ENCODE measurements around the gene TEX22.

Gene TEX22

DNA sequence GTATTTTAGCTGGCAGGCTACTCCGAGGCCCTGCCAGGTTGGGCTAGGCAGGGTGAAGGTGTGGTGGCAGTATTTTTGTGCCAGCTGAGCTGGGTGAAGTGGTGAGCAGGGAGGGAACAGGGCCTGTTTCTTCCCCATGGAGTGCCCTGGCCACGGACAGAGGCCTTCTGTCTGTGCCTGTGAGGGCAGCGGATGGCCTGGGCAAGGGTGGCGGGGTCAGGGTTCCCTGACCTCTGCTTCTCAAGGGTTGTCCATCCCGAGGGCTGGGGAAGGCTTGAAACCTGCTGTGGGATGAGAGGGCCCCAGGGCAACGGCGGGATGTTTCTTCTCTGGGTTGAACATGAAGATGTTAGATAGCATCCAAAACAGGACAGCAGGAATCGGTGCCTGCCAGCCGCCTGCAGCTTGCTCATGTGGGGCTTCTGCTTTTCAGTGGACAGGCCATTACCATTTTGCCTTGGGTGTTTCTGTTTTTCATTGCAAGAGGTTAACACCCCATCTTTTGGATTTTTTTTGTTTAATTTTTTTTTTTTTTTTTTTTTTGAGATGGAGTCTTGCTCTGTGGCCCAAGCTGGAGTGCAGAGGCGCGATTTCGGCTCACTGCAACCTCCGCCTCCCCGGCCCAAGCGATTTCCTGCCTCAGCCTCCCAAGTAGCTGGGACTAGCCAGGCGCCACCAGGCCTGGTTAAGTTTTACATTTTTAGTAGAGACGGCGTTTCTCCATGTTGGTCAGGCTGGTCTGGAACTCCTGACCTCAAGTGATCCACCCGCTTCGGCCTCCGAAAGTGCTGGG is 24.6 kb downstream of the TEX22 start:
- DNase-seq: no peak

DNA sequence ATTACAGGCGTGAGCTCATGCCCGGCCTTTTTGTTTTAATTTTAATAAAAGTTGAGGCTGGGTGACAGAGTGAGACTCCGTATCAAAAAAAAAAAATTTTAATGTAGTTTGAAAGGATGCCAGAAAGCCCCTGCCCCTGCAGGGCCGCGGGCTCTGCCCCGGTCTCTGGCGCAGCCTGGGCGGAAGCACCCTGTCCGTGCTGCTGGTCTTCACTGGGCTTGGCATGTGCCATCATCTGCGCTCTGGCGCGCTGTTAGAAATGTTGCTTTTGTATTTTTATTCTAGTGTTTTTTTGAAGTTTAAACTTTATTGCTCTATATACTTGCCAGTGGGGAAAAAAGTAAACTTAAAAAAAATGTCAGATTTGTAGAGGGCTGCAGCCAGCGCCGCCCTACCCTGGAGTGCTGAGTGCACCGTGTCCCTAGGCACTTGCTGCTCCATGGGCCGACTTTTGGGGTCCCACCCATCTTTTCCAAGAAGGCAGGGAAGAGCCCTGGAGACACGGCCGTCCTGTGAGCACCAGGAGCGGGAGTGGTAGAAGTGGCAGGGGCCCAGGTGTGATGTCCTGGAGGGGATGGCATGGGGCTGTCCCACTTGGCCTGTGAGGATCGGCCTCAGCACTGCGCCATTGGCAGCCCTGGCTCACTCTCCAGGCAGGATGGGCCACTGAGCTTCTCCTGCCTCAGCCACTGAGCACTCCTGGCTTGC is 25.3 kb downstream of the TEX22 start:
- DNase-seq: no peak

DNA sequence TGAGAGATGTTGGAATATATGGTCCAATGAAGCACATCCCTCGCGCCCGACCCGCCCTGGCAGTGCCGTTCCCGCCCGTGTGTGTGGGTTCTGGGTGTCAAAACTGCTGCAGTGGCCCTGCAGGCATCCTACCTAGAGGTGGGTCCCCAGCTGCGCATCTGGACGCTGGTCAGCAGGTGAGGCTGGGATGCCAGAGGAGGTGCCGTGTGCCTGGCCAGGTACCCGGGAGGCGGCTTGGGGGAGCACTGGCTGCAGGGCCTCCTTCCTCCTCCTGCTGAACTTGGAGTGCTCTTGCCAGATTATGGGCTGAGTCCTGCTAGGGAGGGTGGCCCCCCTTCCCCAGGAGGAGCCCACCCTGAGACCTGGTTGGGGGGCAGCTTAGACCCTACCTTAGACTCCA is 26.5 kb downstream of the TEX22 start:
- DNase-seq: no peak

DNA sequence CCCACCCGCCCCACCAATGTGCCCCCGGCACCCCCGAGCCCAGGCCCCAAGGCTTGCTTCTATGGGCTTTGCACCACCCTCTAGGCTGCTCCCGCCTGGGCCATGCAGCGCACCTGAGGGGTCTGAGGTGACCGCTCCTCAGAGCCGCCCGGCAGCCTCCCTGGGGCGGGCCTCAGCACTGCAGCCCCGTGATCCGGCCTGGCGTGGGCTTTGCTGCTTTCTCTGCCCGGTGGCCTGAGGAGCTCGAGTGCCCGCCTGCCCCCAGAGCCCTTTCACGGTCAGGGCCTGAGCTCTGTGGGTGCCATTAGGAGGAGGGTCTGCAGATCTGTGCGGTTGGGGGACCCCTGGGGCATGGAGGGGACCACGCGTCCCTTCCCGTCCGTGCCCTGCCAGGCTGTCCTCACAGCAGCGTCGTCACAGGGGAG is 27.5 kb downstream of the TEX22 start:
- no peak for DNase-seq

DNA sequence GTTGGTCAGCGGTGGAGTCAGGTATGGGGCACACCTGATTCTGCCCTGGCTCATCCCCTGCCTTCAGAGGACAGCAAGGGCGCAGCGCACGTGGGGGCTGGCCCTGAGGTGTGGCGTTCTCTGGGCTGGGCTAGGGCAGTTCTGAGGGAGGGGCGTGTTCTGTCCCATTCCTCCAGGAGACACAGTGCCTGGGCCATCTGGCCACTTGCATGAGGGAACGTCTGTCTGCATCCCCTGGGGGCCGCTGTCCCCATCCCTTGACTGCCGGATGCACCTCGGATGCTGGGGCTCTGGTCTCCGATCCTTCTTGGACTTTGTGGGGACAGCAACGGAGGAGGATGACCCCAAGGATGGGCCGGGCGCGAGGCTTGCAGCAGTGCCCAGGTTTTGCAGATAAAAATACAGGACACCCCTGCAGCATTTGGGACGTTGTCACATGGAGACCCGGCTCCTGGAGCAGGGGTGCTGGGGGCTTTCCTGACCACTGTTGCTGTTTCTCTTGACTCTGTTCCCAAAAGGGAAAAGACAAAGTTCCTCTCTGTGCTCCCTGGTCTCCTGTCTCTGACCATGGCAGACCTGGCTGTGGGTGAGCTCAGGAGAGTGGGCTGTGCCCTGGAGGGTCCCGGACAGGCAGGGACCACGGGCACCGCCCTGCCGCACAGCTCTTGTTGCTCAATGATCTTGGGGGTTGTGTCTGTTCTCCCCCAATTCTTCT is 28.2 kb downstream of the TEX22 start:
- DNase-seq: no peak

DNA sequence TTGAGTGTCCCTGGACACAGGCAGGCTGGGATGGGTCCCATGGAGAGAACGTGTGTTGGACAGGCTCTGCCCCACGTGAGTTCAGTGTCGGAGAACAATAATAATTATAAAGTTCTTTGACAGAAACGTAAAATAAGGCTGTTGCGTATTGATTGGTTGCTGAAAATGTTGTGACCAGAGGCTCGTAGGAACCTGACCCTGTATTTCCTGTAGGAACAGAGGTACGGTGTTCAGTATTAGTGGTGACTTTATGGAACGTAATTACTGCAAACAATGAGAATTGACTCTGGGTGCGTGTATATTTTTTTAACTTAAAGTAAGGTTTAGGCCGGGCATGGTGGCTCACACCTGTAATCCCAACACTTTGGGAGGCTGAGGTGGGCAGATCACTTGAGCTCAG is 29.1 kb downstream of the TEX22 start:
- no peak for DNase-seq

DNA sequence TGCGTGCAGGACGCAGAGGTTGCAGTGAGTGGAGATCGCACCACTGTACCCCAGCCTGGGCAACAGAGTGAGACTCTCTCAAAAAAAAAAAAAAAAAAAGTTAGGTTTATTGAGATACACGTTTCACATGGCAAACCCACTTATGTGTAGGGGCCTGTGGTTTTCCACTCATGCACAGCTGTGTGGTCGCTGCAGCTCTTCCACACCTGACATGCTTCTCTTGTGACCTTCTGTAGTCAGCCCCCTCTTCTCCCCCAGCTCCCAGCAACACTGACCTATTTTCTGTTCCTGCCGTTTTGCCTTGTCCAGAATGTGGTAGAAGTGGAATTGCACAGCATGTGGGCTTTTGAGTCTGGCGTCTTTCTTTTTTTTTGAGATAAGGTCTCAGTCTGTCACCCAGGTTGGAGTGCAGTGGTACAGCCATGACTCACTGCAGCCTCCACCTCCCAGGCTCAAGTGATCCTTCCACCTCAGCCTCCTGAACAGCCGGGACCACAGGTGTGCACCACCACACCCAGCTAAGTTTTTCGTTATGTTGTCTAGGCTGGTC is 29.7 kb downstream of the TEX22 start:
- DNase-seq: no peak

DNA sequence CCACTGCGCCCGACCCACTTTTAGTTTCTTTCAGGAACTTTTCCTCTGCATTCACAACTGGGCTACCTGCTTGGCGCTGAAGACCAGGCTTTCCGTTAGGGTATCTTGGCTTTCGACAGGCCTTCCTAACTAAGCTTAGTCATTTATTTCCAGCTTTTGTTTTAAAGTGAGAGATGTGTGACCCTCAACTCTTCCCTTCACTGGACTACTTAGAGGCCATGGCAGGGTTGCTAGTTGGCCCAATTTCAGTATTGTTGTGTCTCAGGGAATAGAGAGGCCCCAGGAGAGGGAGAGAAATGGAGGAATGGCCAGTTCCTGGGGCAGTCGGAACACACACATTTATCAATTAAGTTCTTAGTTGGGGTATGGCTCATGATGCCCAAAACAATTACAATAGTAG is 31.7 kb downstream of the TEX22 start:
- DNase-seq: no peak

DNA sequence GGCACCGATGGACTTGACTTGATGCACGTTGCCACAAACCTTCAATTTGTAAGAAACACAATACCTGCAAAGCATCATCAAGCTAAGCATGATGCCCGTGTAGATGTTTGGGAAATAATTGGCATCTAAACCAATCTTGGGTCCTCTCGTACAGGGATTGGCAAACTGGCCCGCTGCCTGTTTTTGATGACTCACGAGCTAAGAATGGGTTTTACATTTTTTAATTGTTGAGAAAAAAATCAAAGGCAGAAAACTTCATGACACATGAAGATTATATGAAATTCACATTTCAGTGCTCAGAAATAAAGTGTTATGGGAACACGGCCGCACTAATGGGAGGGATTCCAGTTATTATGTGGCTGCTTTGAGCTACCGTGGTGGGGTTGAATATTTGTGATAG is 32.2 kb downstream of the TEX22 start:
- DNase-seq: no peak

DNA sequence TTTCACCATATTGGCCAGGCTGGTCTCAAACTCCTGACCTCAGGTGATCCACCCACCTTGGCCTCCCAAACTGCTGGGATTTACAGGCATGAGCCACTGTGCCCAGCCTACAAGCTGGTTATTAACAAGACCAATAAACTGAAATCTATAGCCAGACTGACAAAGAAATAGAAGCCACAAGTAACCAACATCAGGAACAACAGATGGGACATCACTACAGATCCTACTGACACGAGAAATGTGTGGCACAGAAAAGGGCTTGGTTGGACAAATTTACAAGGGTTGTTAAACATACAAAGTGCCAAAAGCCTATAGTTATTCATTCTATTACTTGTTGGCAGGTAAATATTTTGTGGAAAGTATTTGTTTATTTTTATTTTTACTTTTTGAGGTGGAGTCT is 32.9 kb downstream of the TEX22 start:
- DNase-seq: no peak

DNA sequence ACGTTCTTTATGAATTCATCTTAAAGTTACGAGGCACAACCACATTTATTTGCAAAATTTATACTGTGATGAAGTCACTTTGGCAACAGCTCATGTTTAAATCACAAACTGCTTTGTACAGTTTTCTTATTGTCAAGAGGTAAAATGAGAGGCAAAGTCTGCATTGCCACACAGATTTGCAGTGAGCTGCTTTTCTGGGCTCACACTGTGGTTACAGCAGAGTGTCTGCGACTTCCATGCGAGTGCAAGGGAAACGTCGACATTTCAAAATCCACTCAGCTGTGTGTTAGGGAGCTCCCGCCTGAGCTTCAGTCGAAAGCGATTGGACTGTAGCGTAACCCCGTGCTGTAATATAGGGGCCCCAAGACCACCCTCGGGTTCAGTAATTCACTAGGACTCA is 34.3 kb downstream of the TEX22 start:
- DNase-seq: no peak

DNA sequence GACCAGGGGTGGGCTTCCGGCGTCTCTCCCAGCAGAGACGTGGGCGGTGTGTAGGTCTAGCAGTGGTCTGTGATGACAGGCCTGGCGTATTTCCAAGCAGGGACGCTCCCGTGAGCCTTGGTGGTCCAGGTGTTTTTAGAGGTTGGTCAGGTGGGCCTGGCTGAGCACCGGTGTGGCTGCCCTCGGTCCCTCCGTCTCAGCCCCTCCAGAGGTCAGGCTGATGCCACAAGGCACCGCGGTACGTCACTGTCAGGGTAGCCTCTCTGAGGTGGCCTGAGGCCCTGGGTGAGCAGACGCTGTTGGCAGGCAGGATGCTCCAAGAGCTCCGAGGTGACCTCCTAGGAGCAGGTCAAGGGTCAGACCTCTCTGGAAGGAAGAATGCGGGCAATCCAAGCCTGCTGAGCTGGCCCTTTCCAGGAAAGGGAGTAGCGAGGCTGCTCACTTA is 34.8 kb downstream of the TEX22 start:
- DNase-seq: no peak

DNA sequence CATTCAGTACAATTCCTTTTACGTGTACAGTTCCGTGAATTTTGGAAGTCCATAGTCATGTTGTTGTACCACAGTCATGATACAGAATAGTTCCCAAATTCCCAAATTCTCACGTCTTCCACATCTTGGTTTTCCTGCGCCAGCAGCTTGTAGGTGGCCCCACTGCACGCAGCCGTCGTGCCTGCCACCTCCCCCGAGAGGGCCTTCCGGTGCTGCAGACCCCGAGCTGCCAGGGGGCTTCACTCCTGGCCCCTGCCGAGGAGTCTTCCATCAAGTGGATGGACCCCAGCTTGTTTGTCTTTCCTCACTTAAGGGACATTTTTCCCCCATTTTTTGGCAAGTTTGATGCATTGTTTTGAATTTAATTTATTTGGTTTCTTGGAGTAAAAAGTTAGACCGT is 38.1 kb downstream of the TEX22 start:
- DNase-seq: no peak

DNA sequence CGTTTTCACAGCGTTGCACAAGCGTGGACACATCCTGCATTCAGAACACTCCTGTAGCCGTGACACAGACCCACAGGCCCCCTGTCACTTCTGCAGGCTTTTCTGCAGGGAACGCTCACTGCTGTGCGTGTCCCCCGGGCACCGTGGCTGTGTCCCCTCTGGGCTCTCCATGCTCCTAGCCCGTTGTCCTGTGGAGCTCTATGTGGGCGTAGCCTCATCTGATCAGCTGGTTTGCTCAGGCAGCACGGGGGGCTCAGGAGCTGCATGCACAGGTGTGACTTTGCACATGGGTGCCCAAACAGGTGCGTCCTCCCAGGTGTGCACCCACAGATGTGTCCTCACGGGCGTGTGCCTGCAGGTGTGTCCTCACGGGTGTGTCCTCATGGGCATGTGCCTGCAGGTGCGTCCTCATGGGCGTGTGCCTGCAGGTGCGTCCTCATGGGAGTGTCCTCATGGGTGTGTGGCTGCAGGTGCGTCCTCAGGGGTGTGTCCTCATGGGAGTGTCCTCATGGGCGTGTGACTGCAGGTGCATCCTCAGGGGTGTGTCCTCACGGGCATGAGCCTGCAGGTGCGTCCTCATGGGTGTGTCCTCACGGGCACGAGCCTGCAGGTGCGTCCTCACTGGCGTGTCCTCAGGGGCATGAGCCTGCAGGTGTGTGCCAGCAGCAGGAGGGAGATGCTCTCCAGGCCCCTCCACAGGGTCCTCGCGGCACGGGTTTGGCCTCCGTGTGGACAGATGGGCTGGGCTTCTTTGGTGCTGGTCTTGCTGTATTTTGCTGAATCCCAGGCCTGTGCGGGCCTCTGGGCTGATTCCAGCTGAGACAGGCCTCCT is 38.8 kb downstream of the TEX22 start:
- DNase-seq: no peak

DNA sequence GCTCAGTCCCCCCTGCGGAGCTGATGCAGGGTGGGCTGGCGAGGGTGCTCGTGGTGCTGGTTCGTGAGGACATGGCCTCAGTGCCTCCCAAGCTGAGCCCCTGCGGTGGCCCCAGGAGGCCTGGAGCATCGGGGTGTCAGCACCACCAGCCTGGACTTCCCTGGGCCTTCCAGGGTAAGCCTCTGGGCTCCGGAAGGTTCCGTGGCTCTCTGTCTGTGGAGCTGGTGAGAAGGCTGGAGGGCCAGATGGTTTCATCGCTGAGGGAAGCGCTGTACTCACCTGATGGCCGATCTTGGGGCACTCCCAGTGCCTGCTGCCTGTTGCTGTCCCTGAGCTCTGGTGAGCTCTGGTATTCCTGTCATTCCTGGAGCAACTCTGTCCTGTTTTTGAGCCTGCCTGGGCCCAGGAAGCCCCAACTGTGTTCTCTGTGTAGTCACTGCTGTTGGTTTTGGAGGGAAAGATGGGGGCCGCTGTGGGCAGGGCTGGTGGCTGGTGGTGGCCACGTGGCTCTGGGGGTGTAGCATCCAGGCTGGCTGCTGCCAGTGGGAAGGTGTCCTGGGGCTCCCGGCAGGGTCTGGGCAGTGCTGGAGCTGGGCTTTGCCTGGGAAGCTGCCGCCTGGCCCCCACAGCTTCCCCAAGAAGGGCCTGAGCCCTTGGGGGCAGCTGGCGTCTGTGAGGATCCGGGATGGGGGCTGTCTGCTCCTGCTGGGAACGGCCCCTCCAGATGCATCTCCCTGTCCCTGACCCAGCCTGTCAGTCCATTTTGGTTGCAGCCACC is 39.6 kb downstream of the TEX22 start:
- no peak for DNase-seq

DNA sequence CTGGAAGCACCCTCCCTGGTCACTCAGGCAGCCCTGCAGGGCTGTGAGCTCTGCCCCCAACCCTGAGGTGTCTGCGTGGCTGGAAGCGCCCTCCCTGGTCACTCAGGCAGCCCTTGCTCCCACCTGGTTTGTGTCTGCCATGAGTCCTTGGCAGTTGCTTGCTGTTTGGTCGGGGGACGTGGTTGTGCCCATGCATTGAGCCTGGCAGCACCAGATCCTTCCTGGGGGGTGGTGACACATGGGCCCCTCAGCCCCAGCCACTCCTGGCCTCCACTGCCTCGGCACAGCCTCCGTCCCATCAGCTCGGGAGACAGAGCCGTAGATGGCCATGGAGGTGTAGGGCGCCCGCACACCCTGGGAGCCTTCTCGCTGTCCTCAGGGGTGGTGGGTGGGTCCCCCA is 40.8 kb downstream of the TEX22 start:
- no peak for DNase-seq

DNA sequence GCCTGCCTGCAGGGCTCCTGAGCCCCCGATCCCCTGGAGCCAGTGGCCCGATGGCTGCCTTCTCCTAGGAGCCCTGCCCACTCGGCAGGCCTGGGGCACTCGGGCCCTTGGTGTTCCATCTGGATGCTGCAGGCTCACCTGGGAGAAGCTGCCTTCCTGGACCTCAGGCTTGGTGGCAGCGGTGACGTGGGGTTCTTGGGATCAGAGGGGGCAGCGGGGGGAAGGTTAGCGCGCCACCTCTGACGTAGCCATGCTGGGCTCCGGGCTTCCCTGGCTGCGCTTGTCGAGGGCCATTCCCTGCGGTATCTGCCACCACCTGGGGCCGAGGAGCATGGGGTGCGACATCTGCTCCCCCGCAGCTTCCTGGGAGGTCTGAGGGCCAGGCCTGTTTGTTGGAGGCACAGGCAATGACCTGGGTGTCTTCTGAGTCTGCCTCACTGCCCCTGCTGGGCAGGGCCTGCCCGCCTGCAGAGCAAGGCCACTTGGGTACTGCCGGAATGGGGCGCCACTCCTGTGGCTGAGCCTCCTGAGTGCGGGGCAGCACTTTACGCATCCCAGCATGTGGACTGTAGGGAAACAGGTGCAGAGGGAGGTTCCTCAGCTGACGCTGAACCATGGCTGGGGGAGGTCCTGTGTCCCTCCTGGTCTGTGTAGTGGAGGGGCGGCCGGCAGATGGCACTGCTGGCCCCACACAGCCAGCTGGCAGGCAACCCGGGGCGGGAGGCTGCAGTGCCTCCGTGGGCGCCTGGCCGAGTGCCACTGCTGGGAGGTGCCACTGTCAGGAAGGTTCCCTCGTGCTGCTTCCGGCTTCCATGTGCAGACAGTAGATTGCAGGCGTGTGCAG is 41.6 kb downstream of the TEX22 start:
- DNase-seq: no peak

DNA sequence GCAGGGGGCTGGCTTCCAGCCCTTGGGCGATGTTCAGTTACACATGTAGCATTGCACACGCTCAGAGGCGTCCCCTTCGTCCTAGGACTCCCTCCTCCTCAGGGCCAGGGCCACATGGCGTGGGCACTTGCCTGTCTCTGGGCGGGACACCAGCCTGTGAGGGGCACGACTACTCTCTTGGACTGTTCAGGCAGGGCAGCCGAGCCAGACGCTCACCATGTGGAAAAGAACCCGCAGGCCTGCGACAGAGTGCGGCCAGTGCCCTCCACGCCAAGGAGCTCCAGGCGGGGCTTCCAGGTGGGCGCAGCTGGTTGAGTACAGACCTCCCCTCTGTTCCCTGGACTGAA is 42.2 kb downstream of the TEX22 start:
- no peak for DNase-seq

DNA sequence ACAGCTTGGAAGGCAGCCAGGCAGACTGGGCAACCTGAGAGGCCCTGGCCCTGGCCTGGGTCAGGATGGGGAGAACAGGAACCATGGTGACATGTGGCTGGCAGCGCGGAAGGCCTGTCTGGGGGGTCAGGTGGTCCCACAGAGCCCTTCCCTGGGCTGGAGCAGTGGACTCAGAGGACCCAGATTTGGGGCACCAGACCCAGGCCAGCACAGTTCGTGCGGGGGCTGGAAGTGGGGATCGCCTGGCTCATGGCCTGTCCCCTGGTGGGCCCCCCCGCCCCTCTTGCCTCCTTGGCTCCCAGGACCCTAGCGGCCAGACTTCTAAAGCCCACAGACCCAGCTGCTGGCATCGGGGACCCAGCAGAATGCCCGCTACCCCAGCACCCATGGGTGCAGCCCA is 42.7 kb downstream of the TEX22 start:
- no peak for DNase-seq

DNA sequence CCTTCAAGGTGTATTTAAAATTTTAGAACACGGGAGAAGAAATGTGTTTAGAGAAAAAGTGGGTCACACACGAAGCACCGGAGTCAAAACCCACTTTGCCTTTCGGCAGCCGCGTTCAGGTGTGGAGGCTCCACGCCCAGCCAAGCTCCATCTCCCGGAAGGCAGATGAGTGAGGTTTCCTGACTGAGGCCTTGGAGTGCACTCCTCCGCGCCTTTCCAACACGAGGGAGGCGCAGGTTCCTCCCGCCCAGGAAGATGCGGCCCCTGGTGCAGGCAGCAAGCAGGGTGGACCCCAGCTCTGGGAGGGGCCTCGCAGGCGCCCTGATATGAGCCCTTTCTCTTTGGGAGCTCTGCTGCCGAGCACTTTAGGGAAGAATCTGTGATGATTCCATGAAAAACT is 43.8 kb downstream of the TEX22 start:
- DNase-seq: no peak

DNA sequence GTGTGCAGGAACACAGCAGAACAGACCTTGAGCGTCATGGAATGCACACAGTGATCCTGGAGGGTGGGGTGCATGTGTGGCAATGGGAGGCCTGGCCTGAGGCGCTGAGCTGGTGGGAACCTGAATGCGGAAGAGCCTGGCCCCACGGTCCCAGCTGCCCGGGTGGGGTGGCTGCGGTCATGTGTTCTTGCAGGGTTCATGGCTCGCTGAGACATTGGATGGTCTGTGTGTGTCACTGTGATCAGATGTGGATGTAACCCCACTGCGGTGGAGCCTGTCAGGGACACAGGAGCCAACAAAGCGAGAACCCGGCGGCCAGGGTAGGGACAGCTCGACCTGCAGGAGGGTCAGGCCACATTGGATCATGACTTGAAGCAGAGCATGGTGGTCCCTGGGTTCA is 44.5 kb downstream of the TEX22 start:
- DNase-seq: no peak
